HEK293T (cell line): Measurements from ENCODE around the gene TMEM134.

Source experiments
- ARNT ChIP-seq: fragments of 450-650 bp; IDR thresholded peaks from 2 replicates; pipeline ENCODE4 v1.6.1; 2017; ENCODE audit warnings: mild to moderate bottlenecking
- BHLHE40 ChIP-seq: fragments of 450-650 bp; IDR thresholded peaks from 2 replicates; pipeline ENCODE4 v1.6.1; 2016; ENCODE audit warnings: mild to moderate bottlenecking, moderate library complexity, borderline replicate concordance
- CTBP1 ChIP-seq: fragments of 450-650 bp; IDR thresholded peaks from 2 replicates; pipeline ENCODE4 v1.6.1; 2016; ENCODE audit warnings: borderline replicate concordance
- ELF4 ChIP-seq: fragments of 450-650 bp; IDR thresholded peaks from 2 replicates; pipeline ENCODE4 v1.6.1; 2017; ENCODE audit warnings: antibody characterized with exemption
- FOXA1 ChIP-seq: fragments of 450-650 bp; IDR thresholded peaks from 2 replicates; pipeline ENCODE4 v1.6.1; 2016; ENCODE audit warnings: mild to moderate bottlenecking
- FOXK2 ChIP-seq: fragments of 450-650 bp; IDR thresholded peaks from 2 replicates; pipeline ENCODE4 v1.6.1; 2016; ENCODE audit warnings: mild to moderate bottlenecking
- FOXM1 ChIP-seq: fragments of 450-650 bp; IDR thresholded peaks from 2 replicates; pipeline ENCODE4 v1.6.1; 2017; ENCODE audit warnings: mild to moderate bottlenecking, borderline replicate concordance
- LEF1 ChIP-seq: fragments of 450-650 bp; IDR thresholded peaks from 2 replicates; pipeline ENCODE4 v1.6.1; 2017; ENCODE audit warnings: mild to moderate bottlenecking, borderline replicate concordance
- NFRKB ChIP-seq: fragments of 450-650 bp; IDR thresholded peaks from 2 replicates; pipeline ENCODE4 v1.6.1; 2016; ENCODE audit warnings: mild to moderate bottlenecking, moderate library complexity
- SP1 ChIP-seq: fragments of 450-650 bp; IDR thresholded peaks from 2 replicates; pipeline ENCODE4 v1.6.1; 2017
- SUZ12 ChIP-seq: fragments of 450-650 bp; IDR thresholded peaks from 2 replicates; pipeline ENCODE4 v1.6.1; 2016; ENCODE audit warnings: mild to moderate bottlenecking
- TARDBP ChIP-seq: fragments of 450-650 bp; IDR thresholded peaks from 2 replicates; pipeline ENCODE4 v1.6.1; 2016
- ZNF384 ChIP-seq: fragments of 450-650 bp; IDR thresholded peaks from 2 replicates; pipeline ENCODE4 v1.6.1; 2016
- TF ChIP-seq, protein P1 (sequence below): fragments of 450-650 bp; IDR thresholded peaks from 2 replicates; pipeline ENCODE4 v1.6.1; 2016

DNA sequence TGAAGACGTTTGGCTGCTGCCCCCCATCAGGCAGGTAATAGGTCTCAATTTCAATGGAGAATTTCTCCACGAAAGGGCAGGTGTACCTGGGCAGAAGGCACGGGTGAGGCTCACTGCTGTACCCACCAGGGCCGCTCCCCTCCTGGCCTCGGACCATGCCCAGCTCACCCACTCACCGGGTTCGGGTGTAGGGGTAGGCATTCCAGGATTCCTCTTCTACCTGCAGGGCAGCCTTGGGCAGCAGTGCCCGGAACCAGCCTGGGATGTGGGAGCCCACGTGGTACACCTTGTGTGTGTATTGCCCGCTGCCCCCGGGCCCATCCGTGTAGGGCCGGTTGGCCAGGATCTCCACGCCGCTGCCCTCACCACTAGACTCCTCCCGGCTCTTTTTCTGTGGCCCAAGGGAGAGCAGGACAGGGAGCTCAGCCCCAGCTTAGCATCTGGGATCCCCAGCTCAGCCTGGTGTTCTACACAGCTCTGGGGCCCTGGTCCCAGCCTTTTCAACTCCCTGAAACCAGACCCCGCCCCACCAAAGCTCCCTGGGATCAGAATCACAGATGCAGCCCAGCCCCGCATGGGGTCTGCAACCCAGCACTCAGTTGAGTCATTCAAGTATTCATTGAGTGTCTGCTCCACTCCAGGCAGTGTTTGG, 33.4 kb upstream of the TMEM134 start:
- TF ChIP-seq FOXK2 (no peak), CTBP1 (no peak), BHLHE40 (no peak), TARDBP (no peak), ZNF384 (no peak), ARNT (no peak), SP1 (no peak), FOXM1 (no peak), ELF4 (no peak), LEF1 (no peak), FOXA1 (no peak), SUZ12 (no peak), NFRKB (no peak)
- TF ChIP-seq, protein P1, sequence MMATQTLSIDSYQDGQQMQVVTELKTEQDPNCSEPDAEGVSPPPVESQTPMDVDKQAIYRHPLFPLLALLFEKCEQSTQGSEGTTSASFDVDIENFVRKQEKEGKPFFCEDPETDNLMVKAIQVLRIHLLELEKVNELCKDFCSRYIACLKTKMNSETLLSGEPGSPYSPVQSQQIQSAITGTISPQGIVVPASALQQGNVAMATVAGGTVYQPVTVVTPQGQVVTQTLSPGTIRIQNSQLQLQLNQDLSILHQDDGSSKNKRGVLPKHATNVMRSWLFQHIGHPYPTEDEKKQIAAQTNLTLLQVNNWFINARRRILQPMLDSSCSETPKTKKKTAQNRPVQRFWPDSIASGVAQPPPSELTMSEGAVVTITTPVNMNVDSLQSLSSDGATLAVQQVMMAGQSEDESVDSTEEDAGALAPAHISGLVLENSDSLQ: no peak
